IMR-90 (cell line): ENCODE results near the gene DND1.
"Not testable (repeated sequence)": the region's sequence is repeated elsewhere in the genome, so short reads cannot be mapped to it uniquely, and the experiment has no call there.

Experiments used
- BHLHE40 ChIP-seq: fragments of 150-350 bp; IDR thresholded peaks from 2 replicates; pipeline ENCODE4 v1.6.1; 2016; ENCODE audit warnings: mild to moderate bottlenecking, low read depth, low read length
- CEBPB ChIP-seq: IDR thresholded peaks from 2 replicates; pipeline ENCODE4 v1.6.1; 2012; ENCODE audit warnings: low read depth, low read length, improper control_type of control experiment
- NFE2L2 ChIP-seq: fragments of 150-350 bp; IDR thresholded peaks from 2 replicates; pipeline ENCODE4 v1.6.1; 2016; ENCODE audit warnings: low read depth, mild to moderate bottlenecking, low read length
- POLR2A ChIP-seq: IDR thresholded peaks from 2 replicates; pipeline ENCODE4 v1.6.1; 2012; ENCODE audit warnings: mild to moderate bottlenecking, low read depth, low read length
- SMC3 ChIP-seq: fragments of 150-350 bp; IDR thresholded peaks from 2 replicates; pipeline ENCODE4 v1.6.1; 2016; ENCODE audit warnings: low read depth, mild to moderate bottlenecking, antibody characterized with exemption, low read length, moderate library complexity
- TF ChIP-seq, protein P1 (sequence below): conservative IDR thresholded peaks from 2 replicates; pipeline ENCODE4 v1.5.1; 2012; ENCODE audit warnings: mild to moderate bottlenecking, low read depth, low read length, improper control_type of control experiment
- TF ChIP-seq, protein P2 (sequence below): fragments of 150-350 bp; IDR thresholded peaks from 2 replicates; pipeline ENCODE4 v1.6.1; 2017; ENCODE audit warnings: mild to moderate bottlenecking, antibody characterized with exemption, low read length, low read depth

DNA sequence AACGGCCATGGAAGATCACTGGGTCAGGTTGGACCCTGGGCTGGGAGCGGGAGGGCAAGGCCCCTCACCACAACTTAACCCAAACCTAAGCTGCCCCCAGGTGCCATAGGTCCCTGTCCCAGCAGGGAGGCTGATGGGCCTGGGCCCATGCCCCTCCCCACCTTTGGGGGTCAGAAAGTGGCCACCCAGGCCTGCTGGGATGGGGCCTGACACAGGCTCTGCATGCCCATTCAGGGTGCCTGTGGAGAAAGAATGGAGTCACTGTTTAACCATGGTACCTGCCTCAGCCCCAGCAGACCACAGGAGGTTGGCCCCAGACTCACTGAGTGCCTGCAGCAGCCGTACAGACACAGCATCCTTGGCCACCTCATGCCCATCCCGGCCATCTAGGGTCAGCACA lies 2.3 kb downstream of the DND1 start:
- TF ChIP-seq, protein P1, sequence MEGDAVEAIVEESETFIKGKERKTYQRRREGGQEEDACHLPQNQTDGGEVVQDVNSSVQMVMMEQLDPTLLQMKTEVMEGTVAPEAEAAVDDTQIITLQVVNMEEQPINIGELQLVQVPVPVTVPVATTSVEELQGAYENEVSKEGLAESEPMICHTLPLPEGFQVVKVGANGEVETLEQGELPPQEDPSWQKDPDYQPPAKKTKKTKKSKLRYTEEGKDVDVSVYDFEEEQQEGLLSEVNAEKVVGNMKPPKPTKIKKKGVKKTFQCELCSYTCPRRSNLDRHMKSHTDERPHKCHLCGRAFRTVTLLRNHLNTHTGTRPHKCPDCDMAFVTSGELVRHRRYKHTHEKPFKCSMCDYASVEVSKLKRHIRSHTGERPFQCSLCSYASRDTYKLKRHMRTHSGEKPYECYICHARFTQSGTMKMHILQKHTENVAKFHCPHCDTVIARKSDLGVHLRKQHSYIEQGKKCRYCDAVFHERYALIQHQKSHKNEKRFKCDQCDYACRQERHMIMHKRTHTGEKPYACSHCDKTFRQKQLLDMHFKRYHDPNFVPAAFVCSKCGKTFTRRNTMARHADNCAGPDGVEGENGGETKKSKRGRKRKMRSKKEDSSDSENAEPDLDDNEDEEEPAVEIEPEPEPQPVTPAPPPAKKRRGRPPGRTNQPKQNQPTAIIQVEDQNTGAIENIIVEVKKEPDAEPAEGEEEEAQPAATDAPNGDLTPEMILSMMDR = not testable (repeated sequence)
- TF ChIP-seq SMC3, BHLHE40, POLR2A, CEBPB, NFE2L2: not testable (repeated sequence)
- TF ChIP-seq, protein P2, sequence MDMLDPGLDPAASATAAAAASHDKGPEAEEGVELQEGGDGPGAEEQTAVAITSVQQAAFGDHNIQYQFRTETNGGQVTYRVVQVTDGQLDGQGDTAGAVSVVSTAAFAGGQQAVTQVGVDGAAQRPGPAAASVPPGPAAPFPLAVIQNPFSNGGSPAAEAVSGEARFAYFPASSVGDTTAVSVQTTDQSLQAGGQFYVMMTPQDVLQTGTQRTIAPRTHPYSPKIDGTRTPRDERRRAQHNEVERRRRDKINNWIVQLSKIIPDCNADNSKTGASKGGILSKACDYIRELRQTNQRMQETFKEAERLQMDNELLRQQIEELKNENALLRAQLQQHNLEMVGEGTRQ = not testable (repeated sequence)
